Measurements from ENCODE around the gene CDC42BPB.
"Not testable (repeated sequence)": the region's sequence is repeated elsewhere in the genome, so short reads cannot be mapped to it uniquely, and the experiment has no call there.

The CDC42BPB gene

DNA sequence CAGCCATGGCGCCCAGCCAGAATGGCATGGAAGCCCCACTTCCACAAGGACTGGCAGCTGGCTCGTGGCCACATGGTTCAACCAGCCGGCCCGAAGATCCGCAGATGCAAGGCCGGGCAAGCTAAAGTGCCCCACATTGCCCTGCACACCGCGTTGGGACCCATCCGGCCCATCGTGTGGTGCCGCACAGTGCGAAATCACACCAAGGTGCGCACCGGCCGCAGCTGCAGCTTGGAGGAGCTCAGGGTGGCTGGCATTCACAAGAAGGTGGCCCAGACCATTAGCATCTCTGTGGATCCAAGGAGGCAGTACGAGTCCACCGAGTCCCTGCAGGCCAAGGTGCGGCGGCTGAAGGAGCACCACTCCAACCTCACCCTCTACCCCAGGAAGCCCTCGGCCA, 15.9 kb downstream of the CDC42BPB start:
- DNase-seq, result no peak

GRCh38 chr14:103033681-103034096, 23.7 kb downstream of the CDC42BPB start:
- no peak for DNase-seq

GRCh38 chr14:103031956-103032355, 25.4 kb downstream of the CDC42BPB start:
- no peak for DNase-seq

DNA sequence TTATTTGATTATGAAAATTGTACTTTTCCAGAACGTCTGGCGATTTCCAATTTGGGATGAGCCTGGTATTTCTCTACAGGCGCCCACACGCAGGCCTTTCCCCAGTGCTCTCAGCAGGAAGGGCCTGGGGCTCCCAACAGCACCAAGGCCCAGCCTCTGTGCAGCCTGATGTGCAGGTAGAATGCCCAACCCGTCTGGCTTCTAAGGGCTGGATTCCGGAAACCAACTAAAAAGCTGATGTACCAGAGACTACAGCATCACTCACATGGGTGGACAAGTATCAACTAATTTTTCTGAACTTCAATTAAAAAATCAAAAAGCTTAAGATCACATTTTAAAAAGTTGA, 25.8 kb downstream of the CDC42BPB start:
- no peak for DNase-seq

- DNase-seq, result no peak
Observed at GRCh38 chr14:103030741-103031565, 26.4 kb downstream of the CDC42BPB start.

GRCh38 chr14:103029936-103030335, 27.4 kb downstream of the CDC42BPB start:
- no peak for DNase-seq

DNA sequence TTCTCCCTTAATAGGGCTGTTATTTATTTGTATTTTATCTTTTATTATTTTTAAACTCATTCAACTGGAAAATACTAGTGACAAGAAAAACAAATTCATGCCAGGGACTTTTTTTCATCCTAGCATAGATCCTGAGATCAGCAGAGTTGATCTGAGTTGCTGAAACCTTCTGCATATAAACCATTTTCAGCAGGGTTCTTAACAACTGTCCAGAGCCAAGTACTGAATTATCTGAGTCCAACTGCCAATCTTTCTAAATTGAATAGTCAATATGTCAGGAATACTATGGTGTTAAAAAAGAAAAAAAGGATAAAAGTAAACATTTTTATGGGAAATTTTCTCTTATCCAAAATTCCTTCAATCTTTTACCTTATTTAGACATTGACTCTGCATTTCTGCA, 28.6 kb downstream of the CDC42BPB start:
- DNase-seq, result no peak

GRCh38 chr14:103028161-103028767, 29.1 kb downstream of the CDC42BPB start:
- DNase-seq, result no peak

- DNase-seq, result no peak
Observed at GRCh38 chr14:103027451-103027850, 29.9 kb downstream of the CDC42BPB start.

DNA sequence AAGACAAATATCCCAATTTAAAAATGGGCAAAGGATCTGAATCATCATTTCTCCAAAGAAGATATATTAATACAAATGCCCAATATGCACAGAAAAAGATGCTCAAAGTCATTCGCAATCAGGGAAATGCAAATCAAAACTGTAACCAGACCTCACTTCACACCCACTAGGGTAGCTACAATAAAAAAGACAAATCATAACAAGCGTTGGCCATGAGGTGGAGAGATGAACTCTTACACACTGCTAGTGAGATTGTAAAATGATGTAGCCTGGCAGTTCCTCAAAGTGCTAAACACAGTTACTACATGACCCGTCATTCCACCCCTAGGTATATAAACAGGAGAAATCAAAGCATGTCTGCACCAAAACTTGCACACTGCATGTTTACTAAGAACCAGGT, 30.4 kb downstream of the CDC42BPB start:
- DNase-seq, result no peak

DNA sequence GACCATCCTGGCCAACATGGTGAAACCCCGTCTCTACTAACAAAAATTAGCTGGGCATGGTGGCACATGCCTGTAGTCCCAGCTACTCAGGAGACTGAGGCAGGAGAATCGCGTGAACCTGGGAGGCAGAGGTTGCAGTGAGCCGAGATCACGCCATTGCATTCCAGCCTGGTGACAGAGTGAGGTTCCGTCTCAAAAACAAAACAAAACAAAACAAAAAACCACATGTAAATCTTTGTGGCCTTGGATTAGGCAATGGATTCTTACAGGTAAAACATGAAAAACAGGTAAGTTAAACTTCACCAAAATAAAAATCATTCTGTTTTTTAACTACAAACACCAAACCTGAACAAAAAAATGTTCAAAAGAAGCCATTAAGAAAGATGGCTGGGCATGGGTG, 31.2 kb downstream of the CDC42BPB start:
- DNase-seq, result not testable (repeated sequence)

DNA sequence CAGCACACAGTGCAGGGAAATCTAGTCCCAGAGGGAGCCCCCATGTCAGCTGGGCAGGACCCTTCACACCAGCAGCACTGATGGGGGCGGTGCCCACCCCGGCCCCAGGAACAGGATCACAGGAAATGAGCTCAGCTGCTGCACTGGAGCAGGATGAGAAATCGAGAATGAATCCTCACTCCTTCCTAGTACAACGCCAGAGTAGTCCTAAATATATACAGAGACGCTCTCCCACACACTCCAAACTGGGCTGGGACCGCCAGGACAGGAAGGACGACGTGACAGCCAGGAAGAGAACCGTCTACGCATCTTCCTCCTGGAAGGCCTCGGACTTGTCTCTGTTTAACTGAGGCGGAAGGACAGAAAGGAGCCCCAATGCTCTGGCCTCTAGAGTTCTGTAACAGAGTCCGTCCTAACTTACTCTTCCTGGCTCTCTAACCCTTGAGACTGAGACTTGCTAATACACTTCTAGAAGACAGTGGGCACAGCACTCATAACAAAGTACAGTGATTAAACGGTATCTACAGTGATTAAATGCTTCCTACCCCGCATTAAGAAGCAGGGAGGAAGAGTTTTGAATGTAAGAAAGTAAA, 33.4 kb downstream of the CDC42BPB start:
- DNase-seq, result no peak

DNA sequence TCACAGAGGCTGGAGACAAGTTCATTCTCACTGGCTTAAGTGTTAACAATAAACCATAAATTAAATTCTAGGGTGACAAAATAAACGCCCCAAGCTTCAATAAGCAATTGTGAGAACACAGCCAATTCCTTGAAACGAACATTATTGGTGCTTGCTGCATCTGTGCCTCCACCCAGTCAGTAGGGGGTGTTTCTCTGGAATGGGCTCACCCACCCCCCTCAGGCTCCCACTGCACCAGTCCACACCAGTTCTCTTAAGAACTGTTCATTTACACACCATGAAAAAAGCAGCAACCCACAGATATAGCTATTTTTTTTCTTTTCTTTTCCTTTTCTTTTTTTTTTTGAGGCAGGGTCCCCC, 34.7 kb downstream of the CDC42BPB start:
- DNase-seq, result no peak

- no peak for DNase-seq
Observed at GRCh38 chr14:103022002-103022684, 35.2 kb downstream of the CDC42BPB start.

DNA sequence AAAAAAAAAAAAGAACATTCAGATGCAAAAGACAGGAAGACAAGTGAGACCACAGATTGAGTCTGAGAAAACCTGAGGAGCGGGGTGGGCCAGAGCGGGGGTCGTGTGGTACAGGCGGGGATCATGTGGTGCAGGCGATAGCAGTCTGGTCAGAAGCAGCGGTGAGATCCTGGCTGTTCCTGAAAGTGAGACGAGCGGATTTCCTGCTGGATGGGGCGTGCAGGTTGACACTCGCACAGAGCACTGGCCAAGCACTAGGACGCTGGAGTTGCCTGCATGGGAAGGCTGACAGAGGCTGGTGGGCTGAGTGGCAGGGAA, 35.7 kb downstream of the CDC42BPB start:
- DNase-seq, result no peak

GRCh38 chr14:103020271-103021170, 36.8 kb downstream of the CDC42BPB start:
- no peak for DNase-seq

DNA sequence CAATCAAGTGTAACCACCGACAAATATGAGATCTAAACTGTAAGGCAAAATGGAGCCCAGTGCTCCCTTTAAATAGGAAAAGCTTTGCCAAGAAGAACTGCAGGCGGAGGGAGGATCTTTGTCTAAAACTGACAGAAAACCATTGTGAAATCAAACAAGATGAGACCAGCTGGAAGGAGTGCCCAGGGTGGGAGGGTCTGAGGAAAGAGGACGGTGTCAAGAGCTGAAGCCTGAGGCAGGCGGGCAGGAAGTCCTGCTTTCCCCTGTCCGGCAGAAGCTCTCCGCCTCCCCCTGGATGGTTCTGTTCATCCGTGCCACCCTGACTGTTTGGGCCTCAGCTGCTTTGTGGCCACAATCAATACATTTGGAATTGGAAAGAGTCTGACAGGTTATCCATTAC, 37.5 kb downstream of the CDC42BPB start:
- no peak for DNase-seq

- DNase-seq, result no peak
Observed at GRCh38 chr14:103019236-103019635, 38.1 kb downstream of the CDC42BPB start.

GRCh38 chr14:103016594-103016993, 40.8 kb downstream of the CDC42BPB start:
- DNase-seq, result no peak

DNA sequence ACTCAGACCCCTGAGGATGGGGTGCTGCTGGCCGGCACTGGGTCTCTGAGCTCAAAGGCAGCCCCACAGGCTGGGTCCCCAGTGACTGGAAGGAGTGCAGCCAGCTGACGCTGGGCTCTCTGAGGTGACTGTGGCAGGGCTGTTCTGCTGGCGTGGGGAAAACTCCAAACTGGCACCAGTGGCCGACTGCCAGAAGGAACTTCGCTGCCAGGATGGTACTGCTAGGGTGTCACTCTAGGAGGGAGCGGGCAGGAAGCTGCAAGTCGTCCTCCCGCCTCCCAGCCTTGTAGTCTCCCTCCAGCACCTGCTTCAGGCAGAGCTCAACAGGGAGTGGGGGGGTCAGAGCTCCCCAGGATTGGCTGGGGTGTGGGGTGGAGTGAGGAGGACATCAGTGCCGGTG, 41.3 kb downstream of the CDC42BPB start:
- no peak for DNase-seq

DNA sequence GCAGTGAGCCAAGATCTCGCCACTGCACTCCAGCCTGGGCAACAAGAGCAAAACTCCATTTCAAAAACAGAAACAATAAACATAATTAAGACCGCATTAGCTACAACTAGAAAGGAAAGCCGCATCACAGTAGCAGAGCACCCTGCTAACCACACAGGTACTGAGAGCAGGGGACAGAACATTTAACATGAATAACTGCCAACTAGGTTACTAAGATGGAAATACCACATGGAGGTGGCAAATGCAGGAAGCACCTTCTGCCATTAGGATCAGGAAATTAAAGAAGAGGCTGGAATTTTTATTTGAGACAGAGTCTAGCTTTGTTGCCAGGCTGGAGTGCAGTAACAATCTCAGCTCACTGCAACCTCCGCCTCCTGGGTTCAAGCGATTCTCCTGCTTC, 41.9 kb downstream of the CDC42BPB start:
- DNase-seq, result no peak

GRCh38 chr14:103014466-103015228, 42.7 kb downstream of the CDC42BPB start:
- no peak for DNase-seq
